OCI-LY1 (cell line): ENCODE data around the gene HGS.

Experiments
- H2AFZ ChIP-seq: fragments of 200-600 bp; sonication (generic), shearing (Covaris generic); 2 replicates; pipeline ENCODE4 v1.6.0; 2014; ENCODE audit warnings: antibody characterized with exemption, mild to moderate bottlenecking, low read length
- H3F3A ChIP-seq: fragments of 200-600 bp; sonication (generic), shearing (Covaris generic); 2 replicates; pipeline ENCODE4 v1.6.0; 2014; ENCODE audit warnings: mild to moderate bottlenecking, antibody characterized with exemption, low read length, moderate library complexity; ENCODE audit not compliant: insufficient read depth
- H3K27ac ChIP-seq: fragments of 200-600 bp; sonication (generic); 2 replicates; pipeline ENCODE4 v1.5.1; 2014; ENCODE audit warnings: low read length, mixed run types, mild to moderate bottlenecking, low read depth; ENCODE audit not compliant: poor library complexity, severe bottlenecking
- H3K27me3 ChIP-seq: fragments of 200-600 bp; sonication (generic); 2 replicates; pipeline ENCODE4 v1.6.0; 2014; ENCODE audit warnings: antibody characterized with exemption, mild to moderate bottlenecking, low read length, moderate library complexity; ENCODE audit not compliant: insufficient read depth
- H3K36me3 ChIP-seq: fragments of 200-600 bp; sonication (generic); 2 replicates; pipeline ENCODE4 v1.6.1; 2014; ENCODE audit warnings: mild to moderate bottlenecking, antibody characterized with exemption, low read length, moderate library complexity, mixed read lengths; ENCODE audit not compliant: insufficient read depth
- H3K4me1 ChIP-seq: fragments of 200-600 bp; sonication (generic); 2 replicates; pipeline ENCODE4 v1.5.1; 2014; ENCODE audit warnings: mild to moderate bottlenecking, low read length, moderate library complexity; ENCODE audit not compliant: insufficient read depth, severe bottlenecking
- H3K4me2 ChIP-seq: fragments of 200-600 bp; sonication (generic), shearing (Covaris generic); 2 replicates; pipeline ENCODE4 v1.6.1; 2014; ENCODE audit warnings: low read length
- H3K4me3 ChIP-seq: fragments of 200-600 bp; sonication (generic); 2 replicates; pipeline ENCODE4 v1.5.1; 2014; ENCODE audit warnings: low read length, low read depth, mild to moderate bottlenecking, mixed read lengths; ENCODE audit not compliant: poor library complexity, severe bottlenecking
- H3K79me2 ChIP-seq: fragments of 200-600 bp; shearing (Covaris generic); 2 replicates; pipeline ENCODE4 v1.6.1; 2016; ENCODE audit warnings: mixed run types, low read length, mixed read lengths; ENCODE audit not compliant: insufficient read depth
- H3K9ac ChIP-seq: fragments of 200-600 bp; sonication (generic), shearing (Covaris generic); 2 replicates; pipeline ENCODE4 v1.6.1; 2014; ENCODE audit warnings: mild to moderate bottlenecking, low read length, mixed read lengths
- H3K9me2 ChIP-seq: fragments of 200-600 bp; sonication (generic), shearing (Covaris generic); 2 replicates; pipeline ENCODE4 v1.6.1; 2014; ENCODE audit warnings: low read depth, mild to moderate bottlenecking, low read length, mixed read lengths
- H3K9me3 ChIP-seq: fragments of 200-600 bp; shearing (Covaris generic); 2 replicates; pipeline ENCODE4 v1.6.1; 2014; ENCODE audit warnings: low read length, mixed read lengths
- H4K20me1 ChIP-seq: fragments of 200-600 bp; sonication (generic), shearing (Covaris generic); 2 replicates; pipeline ENCODE4 v1.6.0; 2016; ENCODE audit warnings: mild to moderate bottlenecking, low read length; ENCODE audit not compliant: insufficient read depth
- CTCF ChIP-seq: fragments of 200-600 bp; sonication (generic), shearing (Covaris generic); IDR thresholded peaks from 2 replicates; pipeline ENCODE4 v1.5.1; 2017; ENCODE audit warnings: mild to moderate bottlenecking, antibody characterized with exemption, low read length, moderate library complexity, mixed read lengths
- EZH2 ChIP-seq: fragments of 200-600 bp; sonication (generic), shearing (Covaris generic); IDR thresholded peaks from 2 replicates; pipeline ENCODE4 v1.8.0; 2017; ENCODE audit warnings: borderline replicate concordance, mixed run types, mild to moderate bottlenecking, antibody characterized with exemption, low read length, moderate library complexity, mixed read lengths

HGS gene

DNA sequence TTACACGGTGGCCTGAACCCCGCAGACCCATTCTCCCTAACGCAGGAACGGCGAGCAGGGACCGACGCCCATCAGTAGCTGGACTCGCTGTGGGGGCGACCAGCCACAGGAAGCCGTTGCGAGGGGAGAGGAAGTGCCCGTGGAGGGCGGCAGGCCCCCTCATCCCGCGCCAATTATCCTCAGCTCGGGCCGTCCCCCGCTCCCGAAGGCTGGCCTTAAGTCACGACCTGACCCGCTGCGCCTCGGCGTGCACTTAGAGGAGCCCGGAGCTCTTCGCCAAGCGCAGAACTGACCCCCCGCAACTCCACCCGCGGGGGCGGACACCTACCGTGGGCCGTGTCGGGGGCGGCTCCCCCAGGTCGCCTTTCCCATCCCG, 615 bp upstream of the HGS start:
- Histone ChIP-seq H2AFZ (no peak overlapping the region), H3K27ac (no peak overlapping the region), H3K4me1 (peaks cover 28% of the 10 kb centered on the region), H4K20me1 (no peaks in the 10 kb centered on the region), H3K4me3 (peak overlapping the region; percentile 82), H3K9me2 (no peaks in the 10 kb centered on the region), H3K27me3 (no peaks in the 10 kb centered on the region), H3K9me3 (no peaks in the 10 kb centered on the region), H3K79me2 (peaks cover 15% of the 10 kb centered on the region), H3K9ac (peak overlapping the region; percentile 86), H3K4me2 (peak overlapping the region; percentile 87), H3K36me3 (peaks cover 29% of the 10 kb centered on the region; the same call in 1 of the 2 replicates), H3F3A (no peaks in the 10 kb centered on the region)
- no peak for TF ChIP-seq CTCF
- no peak for TF ChIP-seq EZH2

DNA sequence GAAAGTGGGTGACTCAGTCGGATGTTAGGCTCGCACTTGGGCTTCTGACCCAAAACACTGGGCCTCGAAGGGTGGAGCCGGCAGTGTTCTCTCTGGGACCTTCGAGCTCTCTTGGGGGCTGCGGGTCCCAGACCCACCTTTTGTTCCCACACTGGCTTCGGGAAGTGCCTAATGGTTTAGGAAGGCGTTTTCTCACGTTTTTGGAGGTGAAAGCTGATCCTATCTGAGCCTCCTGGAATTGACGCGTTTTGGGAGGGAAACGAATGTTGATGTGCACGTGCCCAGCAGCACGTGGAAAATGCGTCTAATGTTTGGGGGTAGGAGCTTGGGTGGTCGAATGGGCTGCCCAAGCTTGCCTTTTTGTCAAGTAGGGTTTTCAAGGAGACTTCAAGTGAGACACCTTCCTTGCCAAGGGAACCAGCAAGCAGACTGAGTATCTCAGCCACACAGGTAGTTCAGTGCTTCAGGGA, 666 bp downstream of the HGS start:
- Histone ChIP-seq H3K27me3 (no peaks in the 10 kb centered on the region), H3K4me2 (peak overlapping the region; percentile 88), H3K27ac (peak overlapping the region; percentile 3), H3F3A (no peaks in the 10 kb centered on the region), H3K36me3 (peaks cover 41% of the 10 kb centered on the region), H2AFZ (no peak overlapping the region), H3K4me3 (peak overlapping the region; percentile 82), H4K20me1 (no peaks in the 10 kb centered on the region), H3K79me2 (peaks cover 15% of the 10 kb centered on the region), H3K4me1 (peaks cover 28% of the 10 kb centered on the region), H3K9me2 (no peaks in the 10 kb centered on the region), H3K9me3 (no peaks in the 10 kb centered on the region), H3K9ac (peak overlapping the region; percentile 80)
- no peak for TF ChIP-seq CTCF
- TF ChIP-seq EZH2 = no peak

DNA sequence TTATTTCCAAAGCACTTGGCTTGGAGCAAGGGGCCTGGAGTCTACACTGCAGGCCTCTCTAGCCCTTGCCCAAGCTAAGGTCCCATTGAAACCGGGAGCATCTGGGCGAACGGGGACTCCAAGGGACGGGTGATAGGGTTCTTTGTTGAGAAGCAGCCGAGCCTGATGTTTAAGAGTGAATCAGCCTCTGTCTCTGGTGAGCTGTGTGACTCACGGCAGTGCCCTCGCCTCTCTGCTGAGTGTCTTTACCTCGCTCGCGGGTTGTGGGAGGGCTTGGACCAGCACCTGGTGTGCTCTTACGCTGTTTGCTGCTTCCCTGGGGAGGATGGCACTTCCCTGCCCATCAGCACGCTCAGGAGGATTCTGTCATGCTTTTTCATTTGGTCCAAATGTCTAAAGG, 1.3 kb downstream of the HGS start:
- peaks cover 47% of the 10 kb centered on the region for H3K36me3 ChIP-seq

More for the DNA sequence above, 1.3 kb downstream of the HGS start:
- Histone ChIP-seq H3K9ac (peak overlapping the region; percentile 80), H3F3A (no peaks in the 10 kb centered on the region), H3K27ac (no peak overlapping the region), H3K9me2 (no peaks in the 10 kb centered on the region), H3K4me3 (peak overlapping the region; percentile 82), H3K9me3 (no peaks in the 10 kb centered on the region), H2AFZ (no peak overlapping the region), H3K4me1 (peaks cover 28% of the 10 kb centered on the region), H3K79me2 (peaks cover 15% of the 10 kb centered on the region), H3K4me2 (peak overlapping the region; percentile 88), H4K20me1 (no peaks in the 10 kb centered on the region), H3K27me3 (no peaks in the 10 kb centered on the region)
- TF ChIP-seq CTCF (no peak), EZH2 (no peak)
